Body of pancreas (tissue), 4 donors: ENCODE results near the gene MRAP2. TPM values are rescaled to one million over a fixed set of nuclear protein-coding genes. Genes with fewer than 3 reads are reported as not detected.

Experiments used
- ATAC-seq: fragments of 150-250 bp; one replicate; pipeline ENCODE4 v1.9.1; 2016
- DNase-seq, 4 donors: peaks; one replicate each; pipeline ENCODE4 v3.0.0-alpha.2; 2019
- H3K27ac ChIP-seq, 4 donors: fragments of 200-600 bp; sonication (generic); 1 replicate in 3 of 4; 2 replicates in 1 of 4; pipeline versions ENCODE4 v1.5.1 to v1.6.1; 2016 to 2019; ENCODE audit warnings: mild to moderate bottlenecking in 1 of 4, mixed read lengths in 1 of 4, moderate library complexity in 1 of 4
- H3K27me3 ChIP-seq, 2 donors: fragments of 200-600 bp; sonication (generic); one replicate each; pipeline ENCODE4 v1.6.0; 2016; ENCODE audit warnings: mild to moderate bottlenecking in 1 of 2
- H3K36me3 ChIP-seq, 2 donors: fragments of 200-600 bp; sonication (generic); replicated peaks in 1 of 2; 2 replicates each; pipeline ENCODE4 v1.5.1; 2016; ENCODE audit warnings: low read depth in 2 of 2; ENCODE audit not compliant: insufficient read depth in 1 of 2
- H3K4me1 ChIP-seq: fragments of 200-600 bp; sonication (generic); one replicate; pipeline ENCODE4 v1.6.0; 2016
- H3K4me3 ChIP-seq, 2 donors: fragments of 200-600 bp; sonication (generic); 1 replicate in 1 of 2; 2 replicates in 1 of 2; pipeline ENCODE4 v1.5.1; 2016 to 2019
- H3K9me3 ChIP-seq, 3 donors: fragments of 200-600 bp; sonication (generic); 1 replicate in 2 of 3; 2 replicates in 1 of 3; pipeline ENCODE4 v1.5.1; 2016
- CTCF ChIP-seq, 7 experiments: fragments of 450-650 bp in 4 of 7; fragments of 200-600 bp in 3 of 7; sonication (generic) in 3 of 7; IDR thresholded peaks; one replicate each; pipeline ENCODE4 v1.5.1; 2016 to 2019; ENCODE audit warnings: antibody characterized with exemption in 7 of 7
- POLR2A ChIP-seq, 3 donors: fragments of 450-650 bp; IDR thresholded peaks; one replicate each; pipeline ENCODE4 v1.6.1; 2016; ENCODE audit warnings: antibody characterized with exemption in 3 of 3, mild to moderate bottlenecking in 2 of 3
- WGBS, 2 donors: methylation state at CpG; one replicate each; pipeline ENCODE4 v1.1.5; 2017; 5-methylcytosine and 5-hydroxymethylcytosine counted together
- intact Hi-C: fragments of 100-400 bp; cut with DNase I; formaldehyde crosslinking; loops from one replicate; pipeline ENCODE4 v1.15.1; 2023
- total RNA-seq, 2 donors: library from RNA; depleted of rRNA; stranded (reverse); fragments of >200 nt; gene quantifications; one replicate each; pipeline ENCODE4 v1.1.0, GENCODE V29; 2016

MRAP2 gene
- total RNA-seq, 2 donors from 2014 or later, result 2.3 to 3.6 TPM

GRCh38 chr6:84037425-84038089 is 4.0 kb downstream of the MRAP2 start:
- Histone ChIP-seq H3K4me3 (no peak overlapping the region), H3K27ac (no peak overlapping the region), H3K27me3 (no peaks in the 10 kb centered on the region), H3K9me3 (no peaks in the 10 kb centered on the region), H3K4me1 (no peaks in the 10 kb centered on the region), H3K36me3 (no peaks in the 10 kb centered on the region)
- ATAC-seq, result no peak
- WGBS, 2 donors, result 91 to 94% methylated on average over 6 to 23 of the region's 24 CpGs
- TF ChIP-seq POLR2A (IDR thresholded peaks at IDR 0.05), result no peak
- no peak for TF ChIP-seq CTCF (IDR thresholded peaks at IDR 0.05)
- no peak for DNase-seq
- intact Hi-C loops, result no loop called here

GRCh38 chr6:84042603-84043002 is 9.0 kb downstream of the MRAP2 start:
- ATAC-seq (no peak), DNase-seq (no peak)
- Histone ChIP-seq H3K36me3 (no peaks in the 10 kb centered on the region), H3K27ac (no peak overlapping the region), H3K9me3 (no peaks in the 10 kb centered on the region), H3K4me1 (no peaks in the 10 kb centered on the region), H3K27me3 (no peaks in the 10 kb centered on the region), H3K4me3 (no peak overlapping the region)
- intact Hi-C loops, result no loop called here
- WGBS, 2 donors, result 27 to 31% methylated on average over 1 of the region's 1 CpG
- TF ChIP-seq CTCF (IDR thresholded peaks at IDR 0.05) (no peak), POLR2A (IDR thresholded peaks at IDR 0.05) (no peak)

- DNase-seq (no peak), ATAC-seq (no peak)
- intact Hi-C loops, result no loop called here
- WGBS, 2 donors, result 29 to 44% methylated on average over 1 of the region's 1 CpG
- Histone ChIP-seq H3K9me3 (no peaks in the 10 kb centered on the region), H3K27ac (no peak overlapping the region), H3K36me3 (no peaks in the 10 kb centered on the region), H3K27me3 (no peaks in the 10 kb centered on the region), H3K4me3 (no peak overlapping the region), H3K4me1 (no peaks in the 10 kb centered on the region)
- TF ChIP-seq POLR2A (IDR thresholded peaks at IDR 0.05) (no peak), CTCF (IDR thresholded peaks at IDR 0.05) (no peak)
These were observed 10.0 kb downstream of the MRAP2 start for GRCh38 chr6:84043555-84043954.

- no peaks in the 10 kb centered on the region for H3K4me1 ChIP-seq
- WGBS, 2 donors, result 75 to 81% methylated on average over 1 of the region's 1 CpG
- TF ChIP-seq CTCF (IDR thresholded peaks at IDR 0.05), result no peak
- TF ChIP-seq POLR2A (IDR thresholded peaks at IDR 0.05), result no peak
- no peaks in the 10 kb centered on the region for H3K9me3 ChIP-seq
- H3K27ac ChIP-seq, result no peak overlapping the region
- H3K27me3 ChIP-seq, result no peaks in the 10 kb centered on the region
- H3K36me3 ChIP-seq, result no peaks in the 10 kb centered on the region
- intact Hi-C loops, result no loop called here
- H3K4me3 ChIP-seq, result no peak overlapping the region
- no peak for ATAC-seq
- no peak for DNase-seq
These were observed 13.2 kb downstream of the MRAP2 start for GRCh38 chr6:84046755-84047154.

- DNase-seq (no peak), ATAC-seq (no peak)
- Histone ChIP-seq H3K27me3 (no peaks in the 10 kb centered on the region), H3K4me3 (no peak overlapping the region), H3K9me3 (no peaks in the 10 kb centered on the region), H3K36me3 (no peaks in the 10 kb centered on the region), H3K4me1 (no peaks in the 10 kb centered on the region), H3K27ac (no peak overlapping the region)
- WGBS, 2 donors, result 59 to 62% methylated on average over 5 of the region's 5 CpGs
- TF ChIP-seq POLR2A (IDR thresholded peaks at IDR 0.05) (no peak), CTCF (IDR thresholded peaks at IDR 0.05) (no peak)
- intact Hi-C loops, result no loop called here
These were observed 15.0 kb downstream of the MRAP2 start for GRCh38 chr6:84048588-84048987.
